WI38 (cell line): ENCODE results near the gene CCDC8.

Experiments used
- H3K4me3 ChIP-seq: 2 replicates; pipeline ENCODE4 v1.5.1; 2011; ENCODE audit warnings: low read depth, mild to moderate bottlenecking, control low read depth, low read length
- TF ChIP-seq, protein P1 (sequence below): IDR thresholded peaks from 2 replicates; pipeline ENCODE4 v1.5.1; 2012; ENCODE audit warnings: low read depth, mild to moderate bottlenecking, control low read depth, low read length

Gene CCDC8

DNA sequence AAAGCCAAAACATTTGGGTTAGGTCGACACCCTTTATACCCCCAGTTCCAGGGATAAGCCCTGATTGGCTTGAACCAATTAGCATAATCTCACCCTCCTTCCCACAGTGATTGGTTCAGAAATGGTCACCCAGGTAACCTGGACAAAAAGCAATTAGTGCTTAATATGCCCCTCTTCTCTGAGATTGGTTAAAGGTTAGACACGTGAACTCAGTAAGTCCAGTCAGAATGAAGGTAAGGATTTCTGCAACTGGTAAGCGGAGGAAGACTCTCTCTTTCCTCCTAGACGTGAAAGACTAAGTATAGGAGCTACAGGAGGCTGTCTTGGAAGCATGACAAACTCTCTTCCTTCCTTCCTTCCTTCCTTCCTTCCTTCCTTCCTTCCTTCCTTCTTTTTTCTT is 16.6 kb upstream of the CCDC8 start:
- TF ChIP-seq, protein P1, sequence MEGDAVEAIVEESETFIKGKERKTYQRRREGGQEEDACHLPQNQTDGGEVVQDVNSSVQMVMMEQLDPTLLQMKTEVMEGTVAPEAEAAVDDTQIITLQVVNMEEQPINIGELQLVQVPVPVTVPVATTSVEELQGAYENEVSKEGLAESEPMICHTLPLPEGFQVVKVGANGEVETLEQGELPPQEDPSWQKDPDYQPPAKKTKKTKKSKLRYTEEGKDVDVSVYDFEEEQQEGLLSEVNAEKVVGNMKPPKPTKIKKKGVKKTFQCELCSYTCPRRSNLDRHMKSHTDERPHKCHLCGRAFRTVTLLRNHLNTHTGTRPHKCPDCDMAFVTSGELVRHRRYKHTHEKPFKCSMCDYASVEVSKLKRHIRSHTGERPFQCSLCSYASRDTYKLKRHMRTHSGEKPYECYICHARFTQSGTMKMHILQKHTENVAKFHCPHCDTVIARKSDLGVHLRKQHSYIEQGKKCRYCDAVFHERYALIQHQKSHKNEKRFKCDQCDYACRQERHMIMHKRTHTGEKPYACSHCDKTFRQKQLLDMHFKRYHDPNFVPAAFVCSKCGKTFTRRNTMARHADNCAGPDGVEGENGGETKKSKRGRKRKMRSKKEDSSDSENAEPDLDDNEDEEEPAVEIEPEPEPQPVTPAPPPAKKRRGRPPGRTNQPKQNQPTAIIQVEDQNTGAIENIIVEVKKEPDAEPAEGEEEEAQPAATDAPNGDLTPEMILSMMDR, result no peak

DNA sequence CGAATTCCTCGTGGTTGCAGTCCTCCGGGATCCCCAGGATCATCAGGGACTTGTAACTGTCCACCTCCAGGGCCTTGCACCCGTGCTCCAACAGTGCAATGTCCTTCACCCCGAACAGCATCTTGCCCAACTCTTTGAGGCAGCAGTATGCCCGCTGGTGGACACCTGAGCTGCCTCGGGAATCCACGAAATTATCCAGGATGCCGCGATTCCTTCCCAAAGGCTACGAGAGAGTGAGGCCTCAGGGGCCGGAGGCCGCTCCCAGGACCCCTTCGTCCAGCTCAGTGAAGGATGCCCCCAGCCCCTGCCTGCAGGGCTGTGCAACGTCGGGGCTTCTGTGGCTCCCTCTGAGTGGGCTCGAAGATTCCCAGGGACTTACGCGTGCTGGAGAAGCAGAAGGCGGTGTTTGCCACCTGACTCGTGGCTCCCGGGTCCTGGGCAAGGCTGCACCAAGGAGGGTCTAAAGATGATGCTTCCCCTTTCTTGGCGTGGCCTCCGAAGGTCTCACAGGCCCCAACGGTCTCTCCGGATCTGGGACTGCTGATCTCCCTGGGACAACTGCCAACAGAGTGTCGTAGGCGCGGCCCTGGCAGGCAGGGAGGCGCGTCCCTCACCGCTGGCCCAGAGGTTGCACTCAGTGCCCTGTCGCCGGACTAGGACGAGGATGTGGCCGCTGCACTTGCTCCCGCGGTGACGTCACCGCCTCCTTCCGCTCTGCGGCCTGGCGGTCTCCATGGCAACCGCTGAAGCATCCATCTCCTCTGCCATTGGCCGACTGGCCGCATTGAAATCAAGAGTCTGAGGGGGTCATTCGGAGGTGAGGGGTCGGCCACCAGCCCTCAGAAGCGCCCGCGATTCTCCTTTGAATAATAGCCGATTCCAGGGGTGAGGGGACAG is 15.1 kb upstream of the CCDC8 start, which contains the start of gene PNMA8C:
TSS of gene PNMA8C (minus strand) at position 698 of the 897 bp plus-strand sequence. CDS start at position 121, 577 bp downstream.
- TF ChIP-seq, protein P1, result no peak

More for the DNA sequence above, 16.6 kb upstream of the CCDC8 start:
- no peak overlapping the region for H3K4me3 ChIP-seq

DNA sequence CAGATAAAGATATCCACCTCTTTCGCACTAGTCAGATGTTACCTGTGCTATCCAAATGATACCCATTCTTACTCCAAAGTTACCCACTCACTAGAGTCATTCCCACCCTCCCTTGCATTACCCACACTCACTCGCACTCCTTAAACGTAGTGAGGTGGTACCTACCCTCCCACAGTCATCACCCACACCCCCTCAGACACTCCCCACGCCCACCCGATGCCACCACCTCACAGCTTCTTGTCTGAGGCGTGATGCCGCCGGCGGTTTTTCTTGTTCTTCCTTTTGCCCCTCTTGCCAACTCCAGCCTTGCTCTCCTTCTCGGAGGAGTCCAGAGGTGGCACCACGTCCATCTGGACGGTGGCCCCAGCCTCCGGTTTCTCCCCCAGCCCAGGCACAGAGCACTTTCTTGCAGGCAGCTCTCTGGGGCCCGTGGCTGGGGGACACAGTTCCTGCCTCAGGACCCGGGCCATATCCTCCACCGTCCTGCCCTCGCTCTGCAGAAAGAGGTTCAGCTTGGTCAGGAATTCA is 14.2 kb upstream of the CCDC8 start:
- TF ChIP-seq, protein P1, result no peak
- no peak overlapping the region for H3K4me3 ChIP-seq

More for the DNA sequence above, 15.1 kb upstream of the CCDC8 start, which contains the start of gene PNMA8C:
- H3K4me3 ChIP-seq, result 0 out of 2 replicates have a peak within 1 kb of the TSS, but pooled peaks have one; percentile 29

DNA sequence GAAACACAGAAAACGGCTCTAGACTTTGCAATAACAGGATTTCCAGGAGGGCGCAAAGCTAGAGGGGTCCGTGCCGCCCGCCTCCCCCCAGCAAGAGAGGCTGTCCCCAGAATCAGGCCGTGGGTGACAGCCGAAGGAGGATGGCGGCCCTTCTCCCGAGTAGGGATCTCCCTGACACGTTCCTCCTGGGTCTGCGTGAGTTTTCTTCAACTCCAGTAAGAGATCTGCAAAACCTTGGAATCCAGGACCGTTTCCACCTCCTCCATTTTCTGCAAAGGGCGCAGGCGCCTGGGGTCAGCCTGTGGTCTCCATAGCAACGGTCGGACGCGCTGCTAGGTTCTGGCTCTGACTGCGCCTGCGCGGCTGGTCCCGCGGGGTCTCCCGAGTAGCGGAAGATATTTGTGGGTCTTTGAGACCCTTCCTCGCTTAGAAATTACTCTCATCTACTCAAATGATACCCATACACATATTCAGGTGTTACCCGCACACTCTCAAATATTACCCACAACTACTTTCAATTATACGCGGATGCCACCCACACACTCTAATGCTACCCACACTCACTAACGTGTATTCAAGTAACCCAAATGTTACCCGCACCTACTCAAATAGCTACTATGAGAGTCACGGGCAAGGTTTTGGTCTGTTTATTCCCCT is 13.3 kb upstream of the CCDC8 start:
- peak overlapping the region; percentile 61 for H3K4me3 ChIP-seq

DNA sequence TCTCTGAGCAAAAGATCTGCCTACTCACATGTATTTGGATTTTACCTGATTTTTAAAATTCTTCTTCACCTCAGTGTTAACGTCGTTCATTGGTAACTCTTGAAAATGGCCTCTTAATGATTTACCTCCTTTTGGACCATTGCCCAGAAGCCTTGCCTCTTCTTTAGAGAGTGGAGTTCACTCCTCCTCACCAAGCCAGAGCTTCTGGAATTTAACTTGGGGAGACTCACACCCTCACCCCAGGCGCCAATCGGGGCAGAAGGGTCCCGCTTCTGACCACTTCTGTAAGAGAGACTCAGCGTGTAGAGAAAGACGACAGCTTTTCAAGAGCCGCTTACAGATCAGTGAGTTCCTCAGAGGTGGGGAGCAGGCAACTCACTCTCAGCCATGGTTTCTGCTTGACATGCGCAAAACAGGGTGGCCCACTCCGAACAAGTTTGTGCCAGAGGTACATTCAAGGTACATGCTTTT is 12.7 kb upstream of the CCDC8 start:
- peak overlapping the region; percentile 61 for H3K4me3 ChIP-seq
- TF ChIP-seq, protein P1, result no peak

More for the DNA sequence above, 13.3 kb upstream of the CCDC8 start:
- TF ChIP-seq, protein P1, result no peak

DNA sequence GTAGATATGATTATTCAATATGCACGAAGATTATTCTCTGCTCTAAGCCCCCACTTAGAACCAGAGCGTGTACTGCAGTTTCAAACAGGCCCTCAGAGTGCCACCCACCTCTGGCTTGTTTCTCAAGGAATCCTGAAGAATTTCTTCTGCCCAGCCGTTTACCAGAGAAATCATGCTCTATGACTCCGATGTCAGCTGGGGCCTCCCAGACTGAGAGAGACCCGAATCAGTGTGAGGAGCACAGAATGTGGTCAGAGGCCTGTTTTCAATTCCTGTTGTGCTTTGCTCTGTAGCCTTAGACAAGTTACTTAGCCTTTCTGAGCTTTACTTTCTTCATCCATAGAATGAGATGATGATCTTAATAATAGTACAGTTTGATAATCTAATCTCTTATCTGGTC is 9.8 kb upstream of the CCDC8 start:
- H3K4me3 ChIP-seq, result no peak overlapping the region
- TF ChIP-seq, protein P1, result no peak
